Mesodermal cell (in vitro differentiated cells): ENCODE data around the gene CELF2.

ENCODE experiments used
- H3K27ac ChIP-seq: 2 replicates; pipeline ENCODE4 v1.7.0; 2013; ENCODE audit warnings: mild to moderate bottlenecking, low read depth, low read length, moderate library complexity; ENCODE audit not compliant: severe bottlenecking
- H3K36me3 ChIP-seq: 2 replicates; pipeline ENCODE4 v1.7.1; 2013; ENCODE audit warnings: mild to moderate bottlenecking, low read length, moderate library complexity; ENCODE audit not compliant: control insufficient read depth, insufficient read depth
- H3K4me1 ChIP-seq: one replicate; pipeline ENCODE4 v1.7.1; 2013; ENCODE audit warnings: mild to moderate bottlenecking, low read length; ENCODE audit not compliant: insufficient read depth, control insufficient read depth, poor library complexity, severe bottlenecking
- H3K4me3 ChIP-seq: 2 replicates; pipeline ENCODE4 v1.7.0; 2013; ENCODE audit warnings: low read length, control low read depth, mild to moderate bottlenecking; ENCODE audit not compliant: insufficient read depth, poor library complexity, severe bottlenecking; ENCODE audit errors: extremely low read depth
- H3K9me3 ChIP-seq: 2 replicates; pipeline ENCODE4 v1.7.1; 2013; ENCODE audit warnings: mild to moderate bottlenecking, low read length, moderate library complexity; ENCODE audit not compliant: control insufficient read depth
- WGBS, 2 experiments: methylation state at CpG; one replicate each; pipeline ENCODE4 v1.1.5; 2013; ENCODE audit warnings: missing lambda C conversion rate in 2 of 2; ENCODE audit not compliant: insufficient coverage in 2 of 2; 5-methylcytosine and 5-hydroxymethylcytosine counted together

The CELF2 gene

GRCh38 chr10:11173042-11173441 is 155.4 kb downstream of the CELF2 start:
- no peak overlapping the region for H3K27ac ChIP-seq
- H3K4me1 ChIP-seq, result peaks cover 19% of the 10 kb centered on the region
- no peaks in the 10 kb centered on the region for H3K9me3 ChIP-seq
- peaks cover 13% of the 10 kb centered on the region for H3K36me3 ChIP-seq
- no peak overlapping the region for H3K4me3 ChIP-seq
- WGBS, 2 experiments, result 100% methylated on average over 3 of the region's 5 CpGs; no CpG with 5 or more reads in 1 of the 2 experiments

DNA sequence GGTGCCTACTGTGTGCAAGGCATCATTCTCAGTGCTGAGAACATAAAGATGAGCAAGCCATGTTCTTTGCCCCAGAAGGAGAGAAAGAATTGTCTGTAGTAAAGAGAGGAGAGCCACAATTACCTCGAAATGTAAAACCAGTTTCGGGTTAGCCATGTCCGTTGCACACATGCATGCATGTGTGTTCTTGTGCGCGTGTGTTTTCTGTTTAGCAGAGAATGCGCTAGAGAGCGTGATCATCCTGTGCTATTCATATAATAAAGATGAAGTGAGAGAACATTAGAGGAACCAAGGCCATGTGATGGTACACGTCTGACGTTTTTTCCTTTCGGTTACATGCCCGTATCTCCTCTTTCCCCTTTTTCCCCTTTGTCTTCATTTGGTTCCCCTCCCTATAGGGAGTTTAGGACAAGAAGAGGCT is 158.2 kb downstream of the CELF2 start:
- WGBS, 2 experiments, result 94 to 98% methylated on average over 7 to 8 of the region's 11 CpGs
- Histone ChIP-seq H3K4me3 (no peak overlapping the region), H3K27ac (no peak overlapping the region), H3K9me3 (no peaks in the 10 kb centered on the region), H3K36me3 (peaks cover 18% of the 10 kb centered on the region), H3K4me1 (peaks cover 34% of the 10 kb centered on the region)

- no peak overlapping the region for H3K4me3 ChIP-seq
- H3K27ac ChIP-seq, result no peak overlapping the region
- peaks cover 32% of the 10 kb centered on the region for H3K4me1 ChIP-seq
- H3K36me3 ChIP-seq, result peaks cover 22% of the 10 kb centered on the region
- 100% methylated on average over 1 to 3 of the region's 7 CpGs for WGBS, 2 experiments
- H3K9me3 ChIP-seq, result no peaks in the 10 kb centered on the region
These were observed 159.1 kb downstream of the CELF2 start for GRCh38 chr10:11176746-11177145.

- Histone ChIP-seq H3K27ac (peak overlapping the region; percentile 91), H3K4me1 (peaks cover 33% of the 10 kb centered on the region), H3K9me3 (no peaks in the 10 kb centered on the region), H3K36me3 (peaks cover 28% of the 10 kb centered on the region), H3K4me3 (no peak overlapping the region)
- 78% methylated on average over 1 of the region's 1 CpG; no CpG with 5 or more reads in 1 of the 2 experiments for WGBS, 2 experiments
These were observed 159.7 kb downstream of the CELF2 start for GRCh38 chr10:11177381-11177780.

GRCh38 chr10:11177926-11178471 is 160.3 kb downstream of the CELF2 start:
- H3K36me3 ChIP-seq, result peaks cover 28% of the 10 kb centered on the region
- H3K4me1 ChIP-seq, result peaks cover 33% of the 10 kb centered on the region
- H3K27ac ChIP-seq, result peak overlapping the region; percentile 91
- H3K9me3 ChIP-seq, result no peaks in the 10 kb centered on the region
- H3K4me3 ChIP-seq, result no peak overlapping the region
- 95 to 97% methylated on average over 16 to 17 of the region's 18 CpGs for WGBS, 2 experiments

GRCh38 chr10:11178606-11179515 is 161.2 kb downstream of the CELF2 start:
- WGBS, 2 experiments, result 71 to 75% methylated on average over 12 to 14 of the region's 17 CpGs
- H3K36me3 ChIP-seq, result peaks cover 28% of the 10 kb centered on the region
- peak overlapping the region; percentile 91 for H3K27ac ChIP-seq
- no peaks in the 10 kb centered on the region for H3K9me3 ChIP-seq
- no peak overlapping the region for H3K4me3 ChIP-seq
- peaks cover 33% of the 10 kb centered on the region for H3K4me1 ChIP-seq

DNA sequence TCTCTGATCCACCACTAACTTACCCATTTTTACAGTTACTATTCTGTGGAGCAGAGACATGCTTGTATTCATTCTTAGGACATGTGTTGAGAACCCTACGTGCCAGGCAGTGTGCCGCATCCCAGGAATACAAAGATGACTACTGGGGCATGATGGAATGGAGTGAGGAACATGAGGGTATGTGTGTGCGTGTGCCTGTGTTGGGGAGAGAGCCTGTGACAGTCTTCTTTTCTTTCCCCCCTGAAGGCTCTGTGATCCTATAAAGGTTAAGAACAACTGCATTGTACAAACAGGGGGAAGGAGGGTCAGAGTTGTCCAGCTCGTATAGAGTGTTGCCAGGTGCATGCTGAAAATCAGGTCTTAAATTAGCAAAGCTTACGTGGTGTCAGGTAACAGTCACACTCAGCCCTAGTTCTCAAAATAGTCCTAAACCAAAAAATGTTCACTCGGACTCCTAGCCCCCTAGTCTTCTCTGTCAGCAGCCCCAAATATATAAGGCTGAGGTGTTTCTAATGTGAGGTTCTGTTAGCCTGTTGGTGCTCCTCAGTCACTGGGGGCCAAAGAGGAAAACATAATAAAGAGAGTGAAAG is 161.9 kb downstream of the CELF2 start:
- WGBS, 2 experiments, result 95 to 96% methylated on average over 4 to 5 of the region's 6 CpGs
- Histone ChIP-seq H3K36me3 (peaks cover 28% of the 10 kb centered on the region), H3K4me3 (no peak overlapping the region), H3K4me1 (peaks cover 33% of the 10 kb centered on the region), H3K27ac (no peak overlapping the region), H3K9me3 (peaks cover 2% of the 10 kb centered on the region)

- Histone ChIP-seq H3K4me1 (peaks cover 33% of the 10 kb centered on the region), H3K4me3 (no peak overlapping the region), H3K9me3 (peaks cover 8% of the 10 kb centered on the region), H3K27ac (no peak overlapping the region), H3K36me3 (peaks cover 27% of the 10 kb centered on the region)
- 96 to 99% methylated on average over 13 of the region's 14 CpGs for WGBS, 2 experiments
These were observed 162.6 kb downstream of the CELF2 start for GRCh38 chr10:11180228-11180627.

- Histone ChIP-seq H3K4me3 (no peak overlapping the region), H3K27ac (no peak overlapping the region), H3K36me3 (peaks cover 25% of the 10 kb centered on the region), H3K9me3 (peaks cover 13% of the 10 kb centered on the region), H3K4me1 (peaks cover 29% of the 10 kb centered on the region)
- 95 to 96% methylated on average over 6 of the region's 6 CpGs for WGBS, 2 experiments
These were observed 164.3 kb downstream of the CELF2 start for GRCh38 chr10:11181978-11182377.

- Histone ChIP-seq H3K27ac (no peak overlapping the region), H3K36me3 (peaks cover 25% of the 10 kb centered on the region), H3K4me1 (peaks cover 22% of the 10 kb centered on the region), H3K9me3 (peaks cover 13% of the 10 kb centered on the region), H3K4me3 (no peak overlapping the region)
- WGBS, 2 experiments, result 90 to 100% methylated on average over 1 to 2 of the region's 2 CpGs
These were observed 165.3 kb downstream of the CELF2 start for GRCh38 chr10:11183015-11183414.
